GM12891 (cell line): ENCODE results near the gene KCNAB1.

Source experiments
- PAX5 ChIP-seq: IDR thresholded peaks from 2 replicates; pipeline ENCODE4 v1.6.1; 2011; ENCODE audit warnings: low read length, moderate library complexity, mild to moderate bottlenecking; ENCODE audit not compliant: insufficient read depth, severe bottlenecking
- POLR2A ChIP-seq: IDR thresholded peaks from 2 replicates; pipeline ENCODE4 v1.6.1; 2011; ENCODE audit warnings: low read depth, low read length, control low read depth
- POLR2AphosphoS5 ChIP-seq: IDR thresholded peaks from 2 replicates; pipeline ENCODE4 v1.6.1; 2011; ENCODE audit warnings: low read depth, low read length, control low read depth
- POU2F2 ChIP-seq: IDR thresholded peaks from 2 replicates; pipeline ENCODE4 v1.6.1; 2011; ENCODE audit warnings: low read depth, mild to moderate bottlenecking, control low read depth, low read length, moderate library complexity
- SPI1 ChIP-seq: IDR thresholded peaks from 2 replicates; pipeline ENCODE4 v1.6.1; 2011; ENCODE audit warnings: low read depth, low read length, control low read depth
- TAF1 ChIP-seq: IDR thresholded peaks from 2 replicates; pipeline ENCODE4 v1.6.1; 2011; ENCODE audit warnings: low read depth, low read length, control low read depth

GRCh38 chr3:156425651-156426050, 305.3 kb downstream of the KCNAB1 start:
- TF ChIP-seq POLR2A (no peak), TAF1 (no peak), POLR2AphosphoS5 (no peak), SPI1 (no peak), PAX5 (no peak), POU2F2 (no peak)
